OCI-LY3 (cell line): Measurements from ENCODE around the gene CELA3B.

ENCODE experiments used
- H2AFZ ChIP-seq: fragments of 200-600, 300-600 bp; shearing (Covaris generic); 2 replicates; pipeline ENCODE4 v1.6.0; 2014; ENCODE audit warnings: antibody characterized with exemption, low read depth, low read length
- H3K27ac ChIP-seq: fragments of 200-600, 300-600 bp; sonication (generic); 2 replicates; pipeline ENCODE4 v1.5.1; 2014; ENCODE audit warnings: mild to moderate bottlenecking, low read length, moderate library complexity, mixed read lengths
- H3K27me3 ChIP-seq: fragments of 200-600, 300-600 bp; sonication (generic); 2 replicates; pipeline ENCODE4 v1.6.1; 2014; ENCODE audit warnings: low read depth, low read length, mixed read lengths
- H3K36me3 ChIP-seq: fragments of 200-600, 300-600 bp; sonication (generic); replicated peaks from 2 replicates; pipeline ENCODE3; 2014; ENCODE audit warnings: low read depth, low read length, mixed read lengths
- H3K4me1 ChIP-seq: fragments of 300-600, 200-600 bp; sonication (generic); 2 replicates; pipeline ENCODE4 v1.6.1; 2014; ENCODE audit warnings: low read length, mixed read lengths
- H3K4me2 ChIP-seq: fragments of 200-600, 300-600 bp; sonication (generic); 2 replicates; pipeline ENCODE4 v1.6.1; 2014; ENCODE audit warnings: low read length, mixed read lengths
- H3K4me3 ChIP-seq: fragments of 300-600, 200-600 bp; sonication (generic); 2 replicates; pipeline ENCODE4 v1.5.1; 2014; ENCODE audit warnings: antibody characterized with exemption, mild to moderate bottlenecking, low read length, moderate library complexity
- H3K79me2 ChIP-seq: fragments of 300-600, 200-600 bp; shearing (Covaris generic); 2 replicates; pipeline ENCODE4 v1.6.1; 2014; ENCODE audit warnings: mild to moderate bottlenecking, low read length, mixed read lengths
- H3K9ac ChIP-seq: fragments of 300-600, 200-600 bp; shearing (Covaris generic); 2 replicates; pipeline ENCODE4 v1.6.0; 2014; ENCODE audit warnings: mild to moderate bottlenecking, low read length, moderate library complexity
- H3K9me3 ChIP-seq: fragments of 200-600, 300-600 bp; shearing (Covaris generic); 2 replicates; pipeline ENCODE4 v1.6.1; 2014; ENCODE audit warnings: low read length, mixed read lengths; ENCODE audit not compliant: insufficient read depth
- H4K20me1 ChIP-seq: fragments of 200-600, 300-600 bp; sonication (generic); 2 replicates; pipeline ENCODE4 v1.6.1; 2016; ENCODE audit warnings: low read length, mixed read lengths; ENCODE audit not compliant: insufficient read depth
- CTCF ChIP-seq: fragments of 200-600, 300-600 bp; sonication (generic); IDR thresholded peaks from 2 replicates; pipeline ENCODE4 v1.5.1; 2014; ENCODE audit warnings: antibody characterized with exemption, low read length, low read depth
- EZH2phosphoT487 ChIP-seq: fragments of 200-600 bp; shearing (Covaris generic); IDR thresholded peaks from 2 replicates; pipeline ENCODE4 v1.6.1; 2018; ENCODE audit warnings: antibody characterized with exemption, mixed run types, low read depth

CELA3B gene

GRCh38 chr1:21935393-21935804 lies 41.4 kb upstream of the CELA3B start:
- Histone ChIP-seq H3K27me3 (no peaks in the 10 kb centered on the region), H3K9ac (no peak overlapping the region), H3K79me2 (no peaks in the 10 kb centered on the region), H4K20me1 (no peaks in the 10 kb centered on the region), H3K36me3 (no peaks in the 10 kb centered on the region), H3K4me3 (no peak overlapping the region), H3K27ac (no peak overlapping the region), H2AFZ (no peak overlapping the region), H3K4me1 (no peaks in the 10 kb centered on the region), H3K9me3 (no peaks in the 10 kb centered on the region), H3K4me2 (no peak overlapping the region)
- TF ChIP-seq CTCF (no peak), EZH2phosphoT487 (no peak)

- Histone ChIP-seq H3K27ac (no peak overlapping the region), H3K9me3 (no peaks in the 10 kb centered on the region), H4K20me1 (no peaks in the 10 kb centered on the region), H3K4me2 (no peak overlapping the region), H2AFZ (no peak overlapping the region), H3K4me3 (no peak overlapping the region), H3K9ac (no peak overlapping the region), H3K36me3 (no peaks in the 10 kb centered on the region), H3K4me1 (no peaks in the 10 kb centered on the region), H3K27me3 (no peaks in the 10 kb centered on the region), H3K79me2 (no peaks in the 10 kb centered on the region)
- no peak for TF ChIP-seq EZH2phosphoT487
- no peak for TF ChIP-seq CTCF
Observed at GRCh38 chr1:21935891-21936365, 40.9 kb upstream of the CELA3B start.

- Histone ChIP-seq H3K4me3 (no peak overlapping the region), H2AFZ (no peak overlapping the region), H3K79me2 (no peaks in the 10 kb centered on the region), H3K36me3 (no peaks in the 10 kb centered on the region), H4K20me1 (no peaks in the 10 kb centered on the region), H3K27me3 (no peaks in the 10 kb centered on the region), H3K4me1 (no peaks in the 10 kb centered on the region), H3K9ac (no peak overlapping the region), H3K4me2 (no peak overlapping the region), H3K27ac (no peak overlapping the region), H3K9me3 (no peaks in the 10 kb centered on the region)
- TF ChIP-seq CTCF (no peak), EZH2phosphoT487 (no peak)
Observed at GRCh38 chr1:21936366-21937031, 40.3 kb upstream of the CELA3B start.

- no peak for TF ChIP-seq CTCF
- no peak for TF ChIP-seq EZH2phosphoT487
- Histone ChIP-seq H3K9me3 (no peaks in the 10 kb centered on the region), H3K4me2 (no peak within 1 kb of the TSS), H3K4me1 (no peaks in the 10 kb centered on the region), H3K79me2 (no peaks in the 10 kb centered on the region), H2AFZ (no peak within 1 kb of the TSS), H3K27me3 (no peaks in the 10 kb centered on the region), H3K27ac (no peak within 1 kb of the TSS), H3K36me3 (no peaks in the 10 kb centered on the region), H4K20me1 (no peaks in the 10 kb centered on the region), H3K4me3 (no peak within 1 kb of the TSS), H3K9ac (no peak within 1 kb of the TSS)
Observed at GRCh38 chr1:21937034-21937371, 39.8 kb upstream of the CELA3B start, which contains the start of gene HSPG2. HSPG2 (minus strand) TSS chr1:21937310; CDS start chr1:21937217, 93 bp downstream.
